Osteocyte (in vitro differentiated cells): ENCODE measurements around the gene PHF3. TPM values are rescaled to one million over a fixed set of nuclear protein-coding genes. Genes with fewer than 3 reads are reported as not detected.

ENCODE experiments used
- DNase-seq: peaks from one replicate; pipeline ENCODE4 v3.0.0; 2021; ENCODE audit warnings: mixed read lengths; ENCODE audit not compliant: unreplicated experiment; ENCODE audit errors: extremely low spot score
- H3K27ac Mint-ChIP-seq: one replicate; pipeline ENCODE4 v1.8.0; 2021; ENCODE audit warnings: mild to moderate bottlenecking, mixed read lengths; ENCODE audit not compliant: unreplicated experiment
- H3K27me3 Mint-ChIP-seq: one replicate; pipeline ENCODE4 v1.8.0; 2021; ENCODE audit warnings: mixed read lengths; ENCODE audit not compliant: unreplicated experiment
- H3K36me3 Mint-ChIP-seq: one replicate; pipeline ENCODE4 v1.8.0; 2021; ENCODE audit warnings: mixed read lengths; ENCODE audit not compliant: unreplicated experiment
- H3K4me1 Mint-ChIP-seq: one replicate; pipeline ENCODE4 v1.8.0; 2021; ENCODE audit warnings: mixed read lengths; ENCODE audit not compliant: unreplicated experiment
- H3K4me3 Mint-ChIP-seq: one replicate; pipeline ENCODE4 v1.8.0; 2021; ENCODE audit warnings: mild to moderate bottlenecking, moderate library complexity, mixed read lengths; ENCODE audit not compliant: unreplicated experiment
- H3K9me3 Mint-ChIP-seq: one replicate; pipeline ENCODE4 v1.8.0; 2021; ENCODE audit warnings: mixed read lengths; ENCODE audit not compliant: unreplicated experiment
- CTCF ChIP-seq: fragments of 200-600 bp; sonication (generic); IDR thresholded peaks from 2 replicates; pipeline ENCODE4 v1.5.0; 2021; ENCODE audit warnings: antibody characterized with exemption, mild to moderate bottlenecking, moderate library complexity
- long read RNA-seq: library from polyadenylated mRNA; unstranded; transcript quantifications from one replicate; pipeline ENCODE4 v2.0.0, GENCODE V29; 2021
- total RNA-seq: library from RNA; stranded (reverse); gene quantifications from 2 replicates; pipeline ENCODE4 v1.2.1, GENCODE V29; 2021

PHF3 gene
- total RNA-seq, result 45.9 and 51.5 TPM in 2 replicates
- long read RNA-seq, full-length matches to known transcripts, result 8 of 339 reads
- long read RNA-seq, partial matches to known transcripts, result 296 of 339 reads
- long read RNA-seq, other reads (novel, unspliced or antisense), result 35 of 339 reads

- H3K4me1 Mint-ChIP-seq, result peaks cover 48% of the 10 kb centered on the region
- peak within 1 kb of the TSS; percentile 97 for H3K4me3 Mint-ChIP-seq
- peak; percentile 95 for DNase-seq
- peaks cover 22% of the 10 kb centered on the region for H3K27me3 Mint-ChIP-seq
- peak within 1 kb of the TSS; percentile 97 for H3K27ac Mint-ChIP-seq
- no peaks in the 10 kb centered on the region for H3K9me3 Mint-ChIP-seq
- TF ChIP-seq CTCF, result peak; percentile 32
- no peaks in the 10 kb centered on the region for H3K36me3 Mint-ChIP-seq
These were observed at the start of gene PHF3 for GRCh38 chr6:63635588-63636517. Gene PHF3 (plus strand): TSS chr6:63635802. CDS start chr6:63646552, 10,750 bp downstream.

GRCh38 chr6:63589952-63590411, 45.6 kb upstream of the PHF3 start:
- Mint-ChIP-seq H3K27ac (no peak overlapping the region), H3K9me3 (no peaks in the 10 kb centered on the region), H3K27me3 (peaks cover 6% of the 10 kb centered on the region), H3K36me3 (no peaks in the 10 kb centered on the region), H3K4me1 (no peaks in the 10 kb centered on the region), H3K4me3 (no peak overlapping the region)
- TF ChIP-seq CTCF, result no peak
- DNase-seq, result no peak

GRCh38 chr6:63592886-63593285, 42.7 kb upstream of the PHF3 start:
- no peak for DNase-seq
- no peaks in the 10 kb centered on the region for H3K9me3 Mint-ChIP-seq
- H3K4me3 Mint-ChIP-seq, result no peak overlapping the region
- no peak for TF ChIP-seq CTCF
- H3K27me3 Mint-ChIP-seq, result peaks cover 6% of the 10 kb centered on the region
- H3K4me1 Mint-ChIP-seq, result peaks cover 3% of the 10 kb centered on the region
- no peaks in the 10 kb centered on the region for H3K36me3 Mint-ChIP-seq
- H3K27ac Mint-ChIP-seq, result no peak overlapping the region

- no peaks in the 10 kb centered on the region for H3K36me3 Mint-ChIP-seq
- peak overlapping the region; percentile 86 for H3K4me3 Mint-ChIP-seq
- DNase-seq, result no peak
- no peak for TF ChIP-seq CTCF
- no peak overlapping the region for H3K27ac Mint-ChIP-seq
- H3K4me1 Mint-ChIP-seq, result peaks cover 5% of the 10 kb centered on the region
- no peaks in the 10 kb centered on the region for H3K9me3 Mint-ChIP-seq
- H3K27me3 Mint-ChIP-seq, result peaks cover 3% of the 10 kb centered on the region
These were observed 38.2 kb upstream of the PHF3 start for GRCh38 chr6:63597141-63598048.
